ENCODE measurements around the gene MMP15. TPM values are rescaled to one million over a fixed set of nuclear protein-coding genes. Genes with fewer than 3 reads are reported as not detected.

MMP15 gene
- total and polyA plus RNA-seq, 2 donors (not counting 3 experiments of a cell fraction or from before 2014, with no cell fraction given): 12.6 to 16.0 TPM

DNA sequence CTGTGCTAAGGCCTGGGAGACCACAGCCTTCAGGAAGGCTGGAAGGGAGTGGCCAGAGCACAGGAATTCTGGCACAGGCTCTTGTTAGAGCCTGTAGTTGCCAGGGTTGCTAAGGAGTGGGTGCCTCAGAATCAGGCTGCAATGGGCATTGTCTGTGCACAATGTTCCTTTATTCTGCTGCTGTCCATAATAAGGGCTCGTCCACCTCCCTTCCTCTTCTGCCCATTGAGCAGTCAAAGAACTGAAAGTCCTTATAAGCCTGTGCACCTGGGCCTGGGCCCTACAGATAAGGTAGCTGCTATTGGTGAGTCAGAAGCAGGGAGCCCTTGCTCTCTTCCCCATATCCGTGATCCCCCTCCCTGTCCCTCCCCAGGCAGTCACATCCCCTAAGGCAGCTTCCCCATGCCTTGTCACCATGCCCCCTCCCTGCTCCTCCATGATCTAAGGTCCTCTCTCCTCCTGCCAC is 49.2 kb upstream of the MMP15 start:
- no TSS peak for BruUV-seq (replicated peaks)
- no peaks in the 10 kb centered on the region for H3K9me1 ChIP-seq (replicated peaks; ENCODE audit: control insufficient read depth, extremely low read depth, insufficient read depth, low read length)

More for the DNA sequence above, 49.2 kb upstream of the MMP15 start:
- TF ChIP-seq GATA2 (IDR thresholded peaks at IDR 0.05; ENCODE audit: insufficient read depth, insufficient read length, low read depth, low read length) (no peak), POLR2AphosphoS5 (IDR thresholded peaks at IDR 0.05; ENCODE audit: insufficient read depth, low read depth, low read length) (no peak), FOS (IDR thresholded peaks at IDR 0.05; ENCODE audit: borderline replicate concordance, insufficient read depth, low read length) (no peak), POLR2A (IDR thresholded peaks at IDR 0.05; ENCODE audit: low read depth, low read length) (no peak), EZH2 (IDR thresholded peaks at IDR 0.05; ENCODE audit: borderline replicate concordance, low read depth, low read length, severe bottlenecking) (no peak), MYC (IDR thresholded peaks at IDR 0.05; ENCODE audit: low read depth, low read length) (no peak), JUN (IDR thresholded peaks at IDR 0.05; ENCODE audit: borderline replicate concordance, insufficient read depth, insufficient read length, low read depth) (no peak)
- TF ChIP-seq, protein P1, sequence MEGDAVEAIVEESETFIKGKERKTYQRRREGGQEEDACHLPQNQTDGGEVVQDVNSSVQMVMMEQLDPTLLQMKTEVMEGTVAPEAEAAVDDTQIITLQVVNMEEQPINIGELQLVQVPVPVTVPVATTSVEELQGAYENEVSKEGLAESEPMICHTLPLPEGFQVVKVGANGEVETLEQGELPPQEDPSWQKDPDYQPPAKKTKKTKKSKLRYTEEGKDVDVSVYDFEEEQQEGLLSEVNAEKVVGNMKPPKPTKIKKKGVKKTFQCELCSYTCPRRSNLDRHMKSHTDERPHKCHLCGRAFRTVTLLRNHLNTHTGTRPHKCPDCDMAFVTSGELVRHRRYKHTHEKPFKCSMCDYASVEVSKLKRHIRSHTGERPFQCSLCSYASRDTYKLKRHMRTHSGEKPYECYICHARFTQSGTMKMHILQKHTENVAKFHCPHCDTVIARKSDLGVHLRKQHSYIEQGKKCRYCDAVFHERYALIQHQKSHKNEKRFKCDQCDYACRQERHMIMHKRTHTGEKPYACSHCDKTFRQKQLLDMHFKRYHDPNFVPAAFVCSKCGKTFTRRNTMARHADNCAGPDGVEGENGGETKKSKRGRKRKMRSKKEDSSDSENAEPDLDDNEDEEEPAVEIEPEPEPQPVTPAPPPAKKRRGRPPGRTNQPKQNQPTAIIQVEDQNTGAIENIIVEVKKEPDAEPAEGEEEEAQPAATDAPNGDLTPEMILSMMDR (IDR thresholded peaks at IDR 0.05; ENCODE audit: extremely low read depth in 1 of 2, insufficient read depth in 1 of 2, low read depth in 1 of 2, low read length in 2 of 2): no peak
- TF ChIP-seq, protein P2, sequence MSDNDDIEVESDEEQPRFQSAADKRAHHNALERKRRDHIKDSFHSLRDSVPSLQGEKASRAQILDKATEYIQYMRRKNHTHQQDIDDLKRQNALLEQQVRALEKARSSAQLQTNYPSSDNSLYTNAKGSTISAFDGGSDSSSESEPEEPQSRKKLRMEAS (IDR thresholded peaks at IDR 0.05; ENCODE audit: insufficient read depth, insufficient read length): no peak
- H3K27me3 ChIP-seq (ENCODE audit: control insufficient read depth in 2 of 2, insufficient read depth in 2 of 2, low read length in 2 of 2): peaks cover 0 to 3% of the 10 kb centered on the region in 2 experiments
- ChIA-PET CTCF (interaction anchor here (1.0 to 1.4 kb wide), 2 partner anchors 11 to 220 kb away, joined by 3 to 5 read pairs; no protein-coding TSS in a partner anchor), POLR2A (no interaction called here)
- no peaks in the 10 kb centered on the region for H3K36me3 ChIP-seq (ENCODE audit: control insufficient read depth in 2 of 2, extremely low read depth in 1 of 2, insufficient read depth in 2 of 2, low read length in 2 of 2)
- FAIRE-seq: no peak
- no peak for DNase-seq (ENCODE audit: low read depth, low spot score)
- no peak overlapping the region for H3K4me3 ChIP-seq (replicated peaks in 1 of 3; ENCODE audit: insufficient read depth in 1 of 3, low read depth in 1 of 3, low read length in 3 of 3)
- H3K27ac ChIP-seq (ENCODE audit: insufficient read depth, low read depth, low read length): no peak overlapping the region
- no peak overlapping the region for H2AFZ ChIP-seq (ENCODE audit: low read depth, low read length)
- H3K9me3 ChIP-seq (replicated peaks; ENCODE audit: control insufficient read depth, insufficient read depth, low read length): no peaks in the 10 kb centered on the region
- intact Hi-C loops (cut with micrococcal nuclease) (no loop called here), dilution Hi-C loops (cut with MboI; ENCODE audit: extremely low pct_ligation_motif_present, low sequenced_read_pairs) (no loop called here)
- H3K4me1 ChIP-seq (ENCODE audit: control insufficient read depth, extremely low read depth, insufficient read depth, low read length): no peaks in the 10 kb centered on the region
- H3K9ac ChIP-seq (replicated peaks; ENCODE audit: extremely low read depth, insufficient read depth, low read length): no peak overlapping the region
- H3K4me2 ChIP-seq (ENCODE audit: insufficient read depth, low read length): no peak overlapping the region
- H4K20me1 ChIP-seq (replicated peaks; ENCODE audit: control insufficient read depth, extremely low read depth, insufficient read depth, low read length): no peaks in the 10 kb centered on the region
- H3K79me2 ChIP-seq (ENCODE audit: control insufficient read depth, insufficient read depth, low read length): no peaks in the 10 kb centered on the region

Data from endothelial cell of umbilical vein (primary cell).